Measurements from ENCODE around the gene SHH.

SHH gene

DNA sequence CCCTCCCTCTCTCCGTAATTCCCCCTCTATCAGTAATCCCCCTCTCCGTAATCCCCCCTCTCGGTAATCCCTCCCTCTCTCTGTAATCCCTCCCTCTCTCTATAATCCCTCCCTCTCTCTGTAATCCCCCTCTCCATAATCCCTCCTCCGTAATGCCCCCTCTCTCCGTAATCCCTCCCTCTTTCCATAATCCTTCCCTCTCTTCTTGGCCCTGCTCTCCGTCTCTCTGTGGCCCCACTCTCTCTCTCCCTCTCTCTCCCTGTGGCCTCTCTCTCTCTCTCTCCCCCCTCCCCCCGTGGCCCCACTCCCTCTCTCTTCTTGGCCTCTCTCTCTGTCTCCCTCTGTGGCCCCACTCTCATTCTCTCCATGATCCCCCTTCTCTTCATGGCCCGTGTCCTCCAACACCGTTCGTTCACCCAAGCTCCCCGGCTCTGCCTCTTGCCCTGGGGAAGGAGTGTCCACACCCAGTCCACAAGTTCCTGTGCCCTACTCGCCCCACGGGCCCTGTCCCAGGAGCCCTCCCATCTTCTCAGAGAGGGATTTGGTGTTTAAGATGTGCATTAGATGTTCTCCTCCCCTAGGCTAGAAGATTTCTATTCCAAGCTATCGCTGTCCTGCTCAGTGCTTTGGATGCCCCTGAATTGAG lies 19.8 kb downstream of the SHH start:
- no peak for DNase-seq (ENCODE audit: low read depth)

DNA sequence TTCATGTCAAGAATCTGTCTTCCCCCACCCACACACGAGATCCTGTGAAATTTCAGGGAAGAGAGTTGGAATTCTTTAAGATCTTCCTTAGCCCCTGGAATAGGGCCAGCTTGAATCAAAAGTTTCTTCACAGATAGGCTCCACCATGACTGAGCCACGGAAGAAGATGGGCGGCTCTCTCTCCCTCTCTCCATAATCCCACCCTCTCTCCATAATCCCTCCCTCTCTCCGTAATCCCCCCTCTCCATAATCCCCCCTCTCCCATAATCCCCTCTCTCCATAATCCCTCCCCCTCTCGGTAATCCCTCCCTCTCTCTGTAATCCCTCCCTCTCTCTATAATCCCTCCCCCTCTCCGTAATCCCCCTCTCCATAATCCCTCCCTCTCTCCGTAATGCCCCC lies 20.4 kb downstream of the SHH start:
- no peak for DNase-seq (ENCODE audit: low read depth)

DNA sequence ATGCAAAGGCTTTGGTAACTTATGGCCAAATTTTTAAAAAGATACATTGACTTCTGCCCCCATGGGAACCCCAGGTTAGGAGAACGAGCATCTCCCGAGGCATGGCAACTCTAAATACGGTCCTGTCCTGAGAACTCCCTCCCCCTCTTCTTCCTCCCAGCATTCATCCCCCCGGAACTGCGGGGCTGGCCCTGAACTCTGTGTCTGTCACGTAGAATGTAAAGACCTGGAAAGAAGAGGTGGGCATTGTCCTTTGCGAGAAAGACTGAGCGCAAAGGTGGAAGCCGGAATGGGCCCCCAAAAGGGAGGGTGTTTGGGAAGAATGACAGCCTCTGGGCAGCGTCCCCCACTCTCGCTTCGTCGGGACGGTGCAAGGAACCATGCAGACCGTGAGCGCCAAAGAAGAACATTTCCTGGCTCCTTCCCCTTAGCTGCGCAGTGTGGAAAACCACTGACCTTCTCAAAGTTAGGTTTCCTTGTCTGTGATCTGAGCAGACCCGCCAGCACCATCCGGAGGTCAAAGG lies 21.0 kb downstream of the SHH start:
- no peak for DNase-seq (ENCODE audit: low read depth)

DNA sequence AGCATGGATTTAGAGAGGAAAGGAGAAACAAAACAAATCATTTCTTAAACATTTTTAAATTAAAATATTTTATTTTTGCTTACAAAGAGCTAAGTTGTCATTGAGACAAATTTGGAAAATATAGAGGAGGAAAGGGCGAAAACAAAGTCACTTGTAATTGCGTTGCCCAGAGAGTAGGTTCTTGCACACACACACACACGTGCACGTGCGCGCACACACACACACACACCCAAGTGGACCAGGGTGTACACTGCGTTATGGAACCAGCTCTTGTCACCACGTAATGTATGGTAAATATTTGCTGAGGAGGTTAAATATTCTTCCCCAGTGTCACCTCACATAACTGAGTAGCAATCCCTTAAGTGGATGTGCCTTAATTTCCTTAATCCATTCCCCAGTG lies 21.6 kb downstream of the SHH start:
- DNase-seq (ENCODE audit: low read depth) = no peak

DNA sequence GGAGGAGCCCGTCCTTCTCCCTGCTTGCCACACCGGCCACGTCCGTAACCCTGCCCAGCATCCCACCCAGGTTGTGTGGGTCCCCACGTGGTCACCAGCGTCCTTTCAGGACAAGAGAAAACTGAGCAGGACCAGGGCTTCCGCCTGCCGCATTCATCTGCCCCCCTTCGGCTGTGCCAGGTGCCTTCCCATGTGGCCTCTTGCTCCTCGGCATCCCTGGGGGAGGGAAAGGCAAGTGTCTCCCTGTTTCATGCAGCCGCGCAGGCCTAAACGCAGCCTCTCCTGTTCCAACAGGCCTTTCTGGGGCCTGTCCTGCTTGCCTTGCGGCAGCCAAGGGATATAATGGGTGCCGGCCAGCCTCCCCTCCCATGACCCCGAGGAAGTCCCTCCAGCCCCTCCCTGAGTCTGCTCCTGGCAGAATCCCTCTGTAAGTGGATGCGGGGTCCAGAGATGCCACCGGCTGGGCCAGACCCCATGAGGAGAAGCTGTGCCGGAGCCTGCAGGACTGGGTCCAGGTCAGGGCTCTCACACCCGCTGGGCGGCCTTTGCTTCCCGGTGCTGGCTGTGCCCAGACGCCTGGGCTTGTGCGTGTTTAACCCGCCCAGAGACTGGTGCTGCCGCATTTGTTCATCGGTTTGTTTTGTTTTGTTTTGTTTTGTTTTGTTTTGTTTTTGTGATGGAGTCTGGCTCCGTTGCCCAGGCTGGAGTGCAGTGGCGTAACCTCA lies 23.1 kb downstream of the SHH start:
- DNase-seq (ENCODE audit: low read depth) = no peak

DNA sequence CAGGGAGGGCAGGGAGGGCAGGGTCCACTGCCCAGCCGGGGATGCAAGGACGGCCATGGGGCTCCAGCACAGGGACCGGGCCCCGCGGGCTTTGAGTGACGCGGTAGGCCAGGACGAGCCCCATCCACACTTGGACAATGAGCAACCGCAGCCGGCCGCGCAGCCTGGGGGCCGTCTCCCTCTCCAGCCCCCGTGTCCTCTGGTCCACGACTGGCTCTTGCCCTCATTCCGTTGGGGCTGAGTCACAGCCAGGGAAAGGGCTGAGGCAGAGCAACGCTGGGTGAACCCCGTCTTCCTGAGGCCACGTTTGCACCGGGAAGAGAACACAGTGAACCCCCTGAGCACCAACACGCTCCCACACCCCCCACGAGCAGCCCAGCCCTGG lies 23.7 kb downstream of the SHH start:
- no peak for DNase-seq (ENCODE audit: low read depth)

DNA sequence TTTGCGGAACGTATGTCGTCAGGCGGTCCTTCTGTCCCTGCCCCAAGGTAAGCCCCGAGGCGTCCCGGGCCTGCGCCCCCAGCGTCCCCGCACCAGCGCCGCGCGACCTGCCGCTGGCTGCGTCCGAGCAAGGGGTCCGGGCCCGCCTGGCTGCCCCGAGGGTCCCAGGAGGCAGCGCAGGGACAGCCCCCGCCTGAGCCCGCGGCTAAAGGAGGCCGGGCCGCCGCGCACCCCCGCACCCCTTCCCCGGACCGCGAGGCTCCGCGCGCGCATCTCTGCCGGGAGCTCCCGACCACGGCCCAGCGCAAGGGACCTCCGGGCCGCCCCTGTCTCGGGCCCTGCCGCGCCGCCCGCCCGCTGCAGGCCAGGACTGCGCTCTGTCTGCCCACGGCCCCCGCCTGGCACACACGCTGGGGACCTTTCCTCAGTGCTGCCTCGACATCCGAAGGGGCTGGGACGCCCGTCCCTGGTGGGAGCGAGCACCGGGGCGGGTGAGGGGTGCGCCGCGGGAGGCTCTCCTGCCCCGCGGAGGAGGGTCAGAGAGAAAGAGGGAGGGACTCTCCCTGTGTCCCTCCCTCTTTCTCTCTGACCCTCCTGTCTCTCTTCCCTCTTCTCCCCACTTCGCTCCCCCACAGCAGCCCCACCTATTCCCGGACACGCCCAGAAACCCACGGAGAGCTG lies 25.0 kb downstream of the SHH start:
- peak; percentile 37 for DNase-seq (ENCODE audit: low read depth)

DNA sequence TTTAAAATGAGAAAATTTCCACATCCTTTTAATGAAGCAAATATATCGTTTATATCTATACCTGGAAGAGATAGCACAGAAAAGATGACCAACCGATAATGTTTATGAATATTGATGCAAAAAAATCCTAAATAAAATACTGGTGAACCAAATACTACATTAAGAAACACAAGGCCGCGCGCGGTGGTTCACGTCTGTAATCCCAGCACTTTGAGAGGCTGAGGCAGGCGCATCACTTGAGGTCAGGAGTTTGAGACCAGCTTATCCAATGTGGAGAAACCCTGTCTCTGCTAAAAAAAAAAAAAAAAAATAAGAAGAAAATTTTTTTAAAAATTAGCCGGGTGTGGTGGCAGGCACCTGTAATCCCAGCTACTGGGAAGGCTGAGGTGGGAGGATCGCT lies 25.8 kb downstream of the SHH start:
- DNase-seq (ENCODE audit: low read depth) = no peak

DNA sequence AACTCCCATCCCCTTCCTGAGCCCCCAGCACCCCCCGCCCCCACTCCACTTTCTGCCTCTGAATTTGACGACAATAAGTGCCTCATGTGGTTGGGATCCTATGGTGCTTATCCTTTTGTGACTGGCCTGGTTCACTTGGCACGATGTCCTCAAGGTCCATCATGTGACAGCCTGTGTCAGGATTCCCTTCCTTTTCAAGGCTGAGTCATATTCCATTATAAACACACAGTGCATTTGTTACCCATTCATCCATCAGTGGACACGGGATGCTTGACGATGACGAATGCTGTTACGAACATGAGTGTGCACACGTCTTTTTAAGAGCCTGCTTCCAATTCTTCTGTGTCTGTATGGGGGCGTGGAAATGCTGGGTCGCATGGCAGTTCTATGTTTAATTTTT lies 26.7 kb downstream of the SHH start:
- peak; percentile 20 for DNase-seq (ENCODE audit: low read depth)

DNA sequence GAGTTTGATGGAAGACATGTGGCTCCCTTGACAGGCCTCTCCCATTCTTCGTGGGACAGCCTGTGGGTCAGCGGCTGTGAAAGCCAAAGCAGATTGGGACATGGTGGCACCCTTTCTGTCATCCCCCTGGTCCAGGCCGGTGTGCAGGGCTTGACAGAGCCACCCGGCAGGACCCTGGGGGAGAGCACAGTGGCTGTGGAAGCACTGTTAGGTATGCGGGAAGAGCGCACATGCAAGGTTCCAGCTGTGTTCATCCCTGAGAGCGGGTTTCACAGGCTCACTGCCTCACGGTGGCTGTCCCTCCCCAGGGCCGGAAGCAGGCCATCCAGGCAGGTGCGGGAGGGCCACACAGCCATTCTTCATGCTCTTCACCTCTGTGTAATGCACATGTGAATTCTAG lies 29.8 kb downstream of the SHH start:
- DNase-seq (ENCODE audit: low read depth) = no peak

DNA sequence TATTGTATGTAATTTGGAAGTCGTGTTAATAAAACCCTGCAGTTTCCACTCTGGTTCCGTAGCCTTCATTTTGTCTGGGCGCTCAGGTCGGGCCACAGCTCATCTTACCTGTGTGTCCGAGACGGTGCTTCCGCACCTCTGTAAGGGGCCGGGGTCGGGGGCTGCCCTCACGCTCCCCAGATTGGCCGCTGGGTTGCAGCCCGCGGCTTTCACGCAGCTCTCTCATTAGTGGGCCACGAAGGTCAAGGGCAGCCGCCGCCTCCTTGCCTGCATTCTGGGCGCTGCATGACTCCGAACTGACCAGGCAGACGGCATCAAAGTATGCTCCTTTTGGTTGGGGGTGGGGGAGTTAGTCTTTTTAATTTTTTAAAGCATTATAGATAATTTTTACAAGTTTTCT lies 30.8 kb downstream of the SHH start:
- no peak for DNase-seq (ENCODE audit: low read depth)

DNA sequence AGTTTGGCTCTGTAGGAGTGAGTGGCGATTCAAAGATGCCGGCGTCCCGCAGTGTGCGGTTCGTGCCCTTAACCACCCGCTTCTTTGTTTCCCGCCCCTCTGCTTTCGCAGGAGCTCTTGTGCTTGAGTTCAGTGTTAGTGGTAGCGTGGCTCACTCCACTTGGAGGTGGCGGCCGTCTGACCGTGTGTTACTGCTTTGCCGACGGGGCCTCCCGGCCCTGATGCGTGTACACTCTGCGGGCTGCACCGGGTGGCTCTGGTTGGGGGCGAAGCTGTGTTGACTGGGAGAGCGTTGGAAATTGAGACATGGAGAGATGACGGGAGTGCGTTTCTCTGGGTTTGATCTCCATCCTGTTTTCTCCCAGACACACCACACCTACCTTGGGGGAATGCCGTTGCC lies 31.4 kb downstream of the SHH start:
- DNase-seq (ENCODE audit: low read depth) = no peak

DNA sequence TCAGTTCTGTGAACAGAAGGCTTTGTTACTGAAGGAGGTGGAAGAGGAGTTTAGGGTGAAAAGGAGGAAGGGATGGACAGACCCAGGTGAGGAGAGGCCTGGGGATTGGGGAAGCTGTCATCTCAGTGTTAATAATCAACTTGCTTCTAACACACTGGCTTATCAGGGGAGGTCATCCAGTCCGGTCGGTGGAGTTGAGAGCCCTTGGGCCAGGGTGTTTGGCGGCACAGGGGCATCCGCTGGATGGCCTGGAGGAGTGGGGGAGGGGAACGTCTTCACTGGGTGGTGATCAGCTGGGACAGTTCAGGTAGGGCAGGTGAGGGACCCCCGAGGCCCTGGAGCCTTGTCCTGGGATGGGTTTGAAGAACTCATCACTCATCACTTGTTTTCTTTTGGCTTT lies 33.9 kb downstream of the SHH start:
- no peak for DNase-seq (ENCODE audit: low read depth)

DNA sequence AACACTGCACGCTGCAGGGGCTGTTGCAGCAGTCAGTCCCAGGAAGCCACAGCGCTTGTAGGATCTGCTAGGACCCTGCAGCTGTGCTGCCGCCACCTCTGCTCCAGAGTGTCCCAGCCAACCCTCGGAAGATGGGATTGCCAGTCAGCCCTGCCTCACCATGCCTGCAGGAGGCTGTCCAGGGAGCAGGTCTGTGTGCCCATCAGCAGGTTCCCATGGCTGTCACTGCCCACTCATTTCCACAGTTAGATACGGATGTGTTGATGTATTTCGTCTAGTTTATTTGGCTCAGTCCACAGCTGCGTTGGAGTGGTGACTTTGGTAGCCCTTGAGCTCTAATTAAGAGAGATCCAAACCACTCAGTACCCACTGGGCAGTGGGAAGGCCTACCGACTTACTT lies 35.7 kb downstream of the SHH start:
- DNase-seq (ENCODE audit: low read depth) = no peak

DNA sequence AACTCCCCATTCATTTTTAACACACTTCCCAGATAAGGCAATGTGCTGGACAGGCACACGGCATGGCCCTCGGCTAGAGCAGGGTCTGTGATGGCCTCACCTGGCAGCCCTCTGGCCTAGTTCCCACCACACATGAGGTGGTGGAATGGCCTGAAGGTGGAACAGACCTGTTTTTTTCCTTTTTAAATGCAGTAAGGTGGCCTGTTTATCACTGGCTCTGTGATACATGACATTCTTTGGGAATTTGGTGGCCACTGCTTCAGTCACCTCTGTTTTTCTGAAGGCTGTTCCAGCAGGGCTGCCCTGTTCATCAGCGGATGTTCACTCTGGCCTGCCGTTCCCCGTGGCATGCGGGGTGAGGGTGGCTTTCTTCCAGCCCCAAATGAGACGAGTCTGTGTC lies 36.6 kb downstream of the SHH start:
- no peak for DNase-seq (ENCODE audit: low read depth)

DNA sequence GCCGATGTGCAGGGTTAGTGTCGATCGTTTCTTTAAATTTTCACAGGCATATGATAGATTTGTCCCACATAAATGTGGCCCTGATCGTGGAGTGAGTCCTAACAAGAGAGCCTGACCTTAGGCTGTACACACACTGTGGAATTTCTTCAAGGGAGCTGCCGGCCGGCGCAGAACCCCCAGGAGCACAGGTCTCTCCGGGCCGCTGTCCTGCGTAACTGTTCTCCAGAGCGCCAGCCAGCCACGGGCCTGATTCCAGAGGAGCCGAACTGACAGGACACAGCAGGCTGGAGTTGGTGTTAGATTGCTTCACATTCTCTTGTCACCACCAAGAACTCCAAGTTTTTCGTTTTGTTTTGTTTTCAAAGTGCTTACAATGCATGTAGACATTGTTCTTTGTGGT lies 37.3 kb downstream of the SHH start:
- DNase-seq (ENCODE audit: low read depth) = no peak

DNA sequence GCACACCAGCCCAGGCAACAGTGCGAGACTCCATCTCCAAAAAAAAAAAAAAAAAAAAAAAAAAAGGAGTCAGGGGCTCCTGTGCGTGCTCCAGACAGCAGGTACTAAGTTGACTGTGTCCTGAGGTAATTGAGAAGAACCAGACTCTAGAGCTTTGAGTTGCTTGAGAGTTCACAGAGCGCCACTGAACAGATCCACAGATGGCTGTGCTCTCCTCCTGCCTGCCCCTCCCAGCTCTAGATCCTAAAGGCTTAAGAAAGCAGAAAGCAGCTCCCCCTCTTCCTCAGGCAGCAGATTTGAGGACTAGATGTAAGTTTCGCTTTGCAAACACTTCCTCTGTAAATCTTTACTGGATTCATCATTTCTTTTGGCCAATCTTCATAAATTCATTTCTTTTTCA lies 38.7 kb downstream of the SHH start:
- no peak for DNase-seq (ENCODE audit: low read depth)

DNA sequence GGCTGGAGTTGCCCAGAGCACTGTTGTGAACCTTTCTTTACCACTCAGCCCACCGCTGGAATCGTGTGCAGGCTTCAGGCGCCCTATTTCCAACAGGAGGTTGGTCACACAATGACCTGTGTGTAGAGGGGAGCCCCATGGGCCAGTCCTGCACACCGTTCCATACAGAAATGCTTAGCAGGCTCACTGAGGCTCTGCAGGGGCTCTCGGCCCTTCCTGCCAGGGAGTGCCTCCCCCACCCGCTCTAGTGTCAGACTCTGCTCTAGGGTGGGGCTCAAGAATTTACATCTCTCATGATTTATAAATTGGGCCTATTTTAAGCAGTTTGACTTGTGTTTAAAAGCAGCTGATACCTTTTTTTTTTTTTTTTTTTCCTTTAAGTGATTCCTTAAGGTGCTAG lies 42.0 kb downstream of the SHH start:
- no peak for DNase-seq (ENCODE audit: low read depth)

DNA sequence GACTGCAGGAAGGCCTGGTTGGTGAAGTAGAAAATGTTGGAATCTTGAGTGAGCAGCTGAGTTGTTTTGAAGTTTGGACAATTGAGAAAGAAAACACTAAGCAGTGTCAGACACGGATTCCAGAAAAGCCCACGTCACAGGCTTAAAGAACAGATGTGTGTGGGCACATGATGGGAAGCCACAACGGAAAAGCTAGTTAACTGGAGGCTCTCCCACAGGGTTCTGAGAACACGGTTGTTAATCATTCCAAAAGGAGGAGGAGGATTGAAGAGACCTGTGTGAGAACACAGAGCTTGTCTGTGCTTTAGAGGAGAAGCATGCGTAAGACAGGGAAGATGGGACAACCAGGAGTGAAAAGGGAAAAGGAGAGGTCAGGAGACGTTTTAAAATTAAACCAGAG lies 42.6 kb downstream of the SHH start:
- DNase-seq (ENCODE audit: low read depth) = no peak

DNA sequence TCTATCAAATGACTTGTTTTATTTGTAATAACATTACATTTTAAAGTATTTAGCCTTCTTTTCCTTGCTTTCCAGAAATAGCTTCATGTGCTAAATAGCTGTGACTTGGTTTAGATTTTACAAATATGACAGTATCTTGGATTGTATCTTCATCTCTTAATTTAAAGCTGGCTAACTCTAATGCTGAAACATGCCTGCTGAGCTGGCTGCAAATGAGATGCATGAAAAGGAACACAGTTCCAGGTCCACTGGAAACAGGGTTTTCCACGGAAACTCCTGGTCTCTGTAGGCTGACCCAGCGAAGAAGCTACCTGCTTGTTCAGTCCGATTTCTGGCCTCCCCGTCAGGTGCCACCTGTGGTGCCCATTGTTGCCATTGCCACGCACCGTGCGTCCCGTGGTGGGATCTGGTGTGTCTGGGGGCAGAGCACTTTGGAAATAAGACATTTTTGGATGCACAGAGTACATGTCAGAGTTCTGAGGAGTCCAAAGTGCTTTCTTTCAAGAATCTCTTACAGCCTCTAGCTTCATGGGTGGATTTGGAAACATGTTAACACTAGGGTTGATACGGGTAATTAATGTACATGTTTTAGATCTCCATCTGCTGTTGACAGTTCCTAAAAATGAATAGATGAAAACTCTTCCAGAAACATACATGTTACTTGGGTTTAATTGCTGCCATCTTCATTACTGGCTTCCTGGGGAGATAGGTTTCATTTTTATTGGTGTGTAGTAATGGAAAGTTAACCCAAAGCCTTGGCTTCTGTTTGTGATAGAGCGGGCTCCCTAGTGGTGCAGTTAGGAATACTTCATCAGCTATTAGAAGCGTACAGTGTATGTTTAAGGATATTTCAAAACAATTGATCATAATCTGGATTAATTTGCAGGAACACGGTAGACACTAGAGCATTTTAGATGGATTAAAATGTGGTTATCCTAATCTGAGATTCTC lies 45.0 kb downstream of the SHH start:
- no peak for DNase-seq (ENCODE audit: low read depth)

DNA sequence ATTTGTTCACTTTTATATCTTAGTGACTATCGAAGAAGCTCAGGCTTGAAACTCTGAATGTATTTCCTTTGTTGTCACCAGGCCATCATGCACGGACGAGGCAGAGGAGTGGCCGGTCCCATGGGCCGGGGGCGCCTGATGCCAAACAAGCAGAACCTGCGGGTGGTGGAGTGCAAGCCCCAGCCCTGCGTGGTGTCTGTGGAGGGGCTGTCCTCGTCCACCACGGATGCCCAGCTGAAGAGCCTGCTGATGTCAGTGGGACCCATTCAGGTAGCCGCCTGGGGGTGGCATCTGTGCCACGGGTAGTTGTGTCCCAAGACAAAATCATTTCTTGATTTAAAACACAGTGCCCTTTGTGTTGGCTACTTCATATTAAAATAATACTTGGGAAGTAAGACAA lies 45.9 kb downstream of the SHH start:
- DNase-seq (ENCODE audit: low read depth) = no peak

DNA sequence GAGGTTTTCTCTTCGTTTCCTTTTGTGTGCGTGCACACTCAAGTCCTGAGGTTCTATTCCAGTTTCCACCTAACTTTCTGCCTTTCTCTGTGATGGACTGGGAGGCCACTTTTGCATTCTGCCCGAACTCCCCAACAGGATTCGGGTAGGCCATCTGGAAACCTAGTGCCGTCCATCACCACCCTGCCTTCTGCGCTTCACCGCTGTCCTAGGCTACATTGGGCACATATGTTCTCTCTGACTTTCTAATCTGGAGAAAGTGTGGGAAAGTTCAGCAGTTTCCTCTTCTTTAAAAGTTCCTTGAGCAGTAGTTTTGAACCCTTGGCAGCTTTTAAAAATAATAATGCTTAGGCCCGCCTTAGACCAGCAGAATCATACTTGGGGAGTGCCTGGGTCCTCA lies 46.8 kb downstream of the SHH start:
- no peak for DNase-seq (ENCODE audit: low read depth)
